SH-SY5Y (cell line): ENCODE measurements around the gene CD99.

Source experiments
- GATA2 ChIP-seq: IDR thresholded peaks from 2 replicates; pipeline ENCODE4 v1.6.1; 2011; ENCODE audit warnings: mild to moderate bottlenecking, low read depth, low read length
- GATA3 ChIP-seq: IDR thresholded peaks from 2 replicates; pipeline ENCODE4 v1.6.1; 2011; ENCODE audit warnings: low read depth, mild to moderate bottlenecking, low read length, moderate library complexity

GRCh38 chrX:2748171-2748814, 57.2 kb downstream of the CD99 start:
- no peak for TF ChIP-seq GATA2
- TF ChIP-seq GATA3, result no peak
